ENCODE results near the gene CCNK.

GRCh38 chr14:99520571-99521081 lies 39.4 kb downstream of the CCNK start:
- no peak for TF ChIP-seq CTCF (IDR thresholded peaks at IDR 0.05; ENCODE audit: low read depth, low read length)
- TF ChIP-seq EZH2phosphoT487 (IDR thresholded peaks at IDR 0.05; ENCODE audit: low read depth): no peak

All from OCI-LY3 (cell line).